Measurements from ENCODE around the gene SLC13A1.

GRCh38 chr7:123169065-123169464 is 30.7 kb downstream of the SLC13A1 start:
- TF ChIP-seq CTCF (IDR thresholded peaks at IDR 0.05) (no peak), POLR2A (IDR thresholded peaks at IDR 0.05) (no peak)
